Uterus (tissue), 4 donors: ENCODE results near the gene THSD7B. TPM values are rescaled to one million over a fixed set of nuclear protein-coding genes. Genes with fewer than 3 reads are reported as not detected.

Experiments used
- DNase-seq, 2 donors: peaks; one replicate each; pipeline ENCODE4 v3.0.0-alpha.2; 2019 to 2020
- H3K27ac ChIP-seq, 2 donors: fragments of 200-600 bp; sonication (generic); 1 replicate in 1 of 2; 2 replicates in 1 of 2; pipeline ENCODE4 v1.5.1; 2016 to 2018
- H3K27me3 ChIP-seq, 2 donors: fragments of 200-600 bp; sonication (generic); one replicate each; pipeline ENCODE4 v1.5.1; 2018 to 2019; ENCODE audit warnings: control low read depth in 1 of 2
- H3K36me3 ChIP-seq, 2 donors: fragments of 200-600 bp; sonication (generic); one replicate each; pipeline ENCODE4 v1.5.1; 2019; ENCODE audit warnings: control low read depth in 1 of 2
- H3K4me1 ChIP-seq, 2 donors: fragments of 200-600 bp; sonication (generic); one replicate each; pipeline ENCODE4 v1.5.1; 2018 to 2019; ENCODE audit warnings: control low read depth in 1 of 2
- H3K4me3 ChIP-seq, 2 donors: fragments of 200-600 bp; sonication (generic); 1 replicate in 1 of 2; 2 replicates in 1 of 2; pipeline ENCODE4 v1.5.1; 2018 to 2019; ENCODE audit warnings: mild to moderate bottlenecking in 1 of 2
- H3K9me3 ChIP-seq, 2 donors: fragments of 200-600 bp; sonication (generic); one replicate each; pipeline ENCODE4 v1.5.1; 2019; ENCODE audit warnings: control low read depth in 1 of 2
- POLR2A ChIP-seq, 2 donors: fragments of 450-650 bp; IDR thresholded peaks; one replicate each; pipeline ENCODE4 v1.6.1; 2016; ENCODE audit warnings: antibody characterized with exemption in 2 of 2, mild to moderate bottlenecking in 1 of 2, moderate library complexity in 1 of 2
- intact Hi-C: fragments of 100-400 bp; cut with DNase I; formaldehyde crosslinking; loops from one replicate; pipeline ENCODE4 v1.15.1; 2023; ENCODE audit warnings: low total_unique reads
- total RNA-seq, 4 donors: library from RNA; depleted of rRNA in 3 of 4; stranded (reverse); fragments of >200 nt in 3 of 4; gene quantifications; one replicate each; pipeline versions ENCODE4 v1.1.0 to v1.2.4, GENCODE V29; 2014 to 2023
- TF ChIP-seq, protein P1 (sequence below), 4 experiments: fragments of 200-600 bp in 2 of 4; fragments of 450-650 bp in 2 of 4; sonication (generic) in 2 of 4; IDR thresholded peaks; one replicate each; pipeline ENCODE4 v1.5.1; 2016 to 2019; ENCODE audit warnings: antibody characterized with exemption in 4 of 4, mild to moderate bottlenecking in 2 of 4, moderate library complexity in 1 of 4
- donor health status: DM: yes; HTN: yes; CAD: no.

The THSD7B gene
- total RNA-seq, 4 donors from 2014 or later = 0.26 to 9.6 (median 0.67) TPM; not detected in 1

DNA sequence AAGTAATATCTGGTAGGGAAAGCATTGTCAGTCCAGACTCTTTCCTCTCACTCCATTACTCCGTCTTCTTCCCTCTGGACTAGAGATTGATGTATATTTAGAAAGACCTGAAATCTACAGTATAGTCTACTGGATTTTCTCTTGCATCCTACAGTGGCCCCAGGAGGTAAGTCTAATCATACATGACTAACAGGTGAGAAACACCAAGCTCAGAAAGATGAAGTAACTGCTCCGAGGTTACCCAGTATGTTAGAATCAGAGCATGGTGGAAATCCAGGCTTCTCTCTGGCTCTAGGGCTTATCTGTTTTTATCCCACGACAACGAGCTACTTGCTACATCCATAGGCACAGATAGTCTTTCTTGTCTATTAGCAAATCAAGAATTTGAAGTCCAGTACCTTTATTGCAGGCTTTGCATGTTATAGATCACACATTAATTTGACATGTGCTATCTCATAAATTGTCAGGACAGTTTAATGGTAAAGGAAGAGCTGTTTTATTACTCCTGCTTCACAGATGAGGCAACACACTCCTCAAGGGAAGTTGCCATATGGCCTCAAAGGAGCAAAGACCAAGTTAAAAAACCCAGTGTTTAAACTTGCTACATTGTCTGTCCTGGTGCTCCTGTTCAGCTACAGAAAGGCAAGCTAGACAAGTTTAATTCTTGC, 484.3 kb downstream of the THSD7B start:
- Histone ChIP-seq H3K36me3 (no peaks in the 10 kb centered on the region), H3K9me3 (no peaks in the 10 kb centered on the region), H3K27ac (no peak overlapping the region), H3K4me3 (no peak overlapping the region), H3K27me3 (no peaks in the 10 kb centered on the region), H3K4me1 (no peaks in the 10 kb centered on the region)
- DNase-seq = no peak
- TF ChIP-seq, protein P1, sequence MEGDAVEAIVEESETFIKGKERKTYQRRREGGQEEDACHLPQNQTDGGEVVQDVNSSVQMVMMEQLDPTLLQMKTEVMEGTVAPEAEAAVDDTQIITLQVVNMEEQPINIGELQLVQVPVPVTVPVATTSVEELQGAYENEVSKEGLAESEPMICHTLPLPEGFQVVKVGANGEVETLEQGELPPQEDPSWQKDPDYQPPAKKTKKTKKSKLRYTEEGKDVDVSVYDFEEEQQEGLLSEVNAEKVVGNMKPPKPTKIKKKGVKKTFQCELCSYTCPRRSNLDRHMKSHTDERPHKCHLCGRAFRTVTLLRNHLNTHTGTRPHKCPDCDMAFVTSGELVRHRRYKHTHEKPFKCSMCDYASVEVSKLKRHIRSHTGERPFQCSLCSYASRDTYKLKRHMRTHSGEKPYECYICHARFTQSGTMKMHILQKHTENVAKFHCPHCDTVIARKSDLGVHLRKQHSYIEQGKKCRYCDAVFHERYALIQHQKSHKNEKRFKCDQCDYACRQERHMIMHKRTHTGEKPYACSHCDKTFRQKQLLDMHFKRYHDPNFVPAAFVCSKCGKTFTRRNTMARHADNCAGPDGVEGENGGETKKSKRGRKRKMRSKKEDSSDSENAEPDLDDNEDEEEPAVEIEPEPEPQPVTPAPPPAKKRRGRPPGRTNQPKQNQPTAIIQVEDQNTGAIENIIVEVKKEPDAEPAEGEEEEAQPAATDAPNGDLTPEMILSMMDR (IDR thresholded peaks at IDR 0.05) = no peak
- no peak for TF ChIP-seq POLR2A (IDR thresholded peaks at IDR 0.05)
- intact Hi-C loops = no loop called here

DNA sequence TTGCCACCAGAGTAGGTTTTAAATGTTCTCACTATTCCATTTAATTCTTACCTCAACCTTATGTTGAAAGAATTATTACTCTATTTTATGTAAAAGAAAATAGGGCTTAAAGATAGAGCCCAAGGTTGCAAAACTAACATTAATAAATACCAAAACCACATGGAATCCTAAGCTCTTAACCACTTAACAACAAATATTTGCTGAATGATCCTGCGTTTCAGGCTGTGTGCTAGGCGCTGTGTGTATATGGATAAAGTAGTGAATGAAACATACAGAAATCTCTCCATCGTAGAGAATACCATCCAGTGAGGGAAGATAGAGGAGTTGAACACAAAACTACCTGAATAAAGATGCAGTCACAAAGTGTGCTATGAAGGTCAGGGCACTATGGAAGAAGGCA, 485.1 kb downstream of the THSD7B start:
- no peak for DNase-seq
- no peak for TF ChIP-seq POLR2A (IDR thresholded peaks at IDR 0.05)
- TF ChIP-seq, protein P1 (IDR thresholded peaks at IDR 0.05) = no peak
- no peaks in the 10 kb centered on the region for H3K9me3 ChIP-seq
- no peaks in the 10 kb centered on the region for H3K4me1 ChIP-seq
- intact Hi-C loops = no loop called here
- H3K27ac ChIP-seq = no peak overlapping the region
- H3K27me3 ChIP-seq = no peaks in the 10 kb centered on the region
- H3K36me3 ChIP-seq = no peaks in the 10 kb centered on the region
- H3K4me3 ChIP-seq = no peak overlapping the region

DNA sequence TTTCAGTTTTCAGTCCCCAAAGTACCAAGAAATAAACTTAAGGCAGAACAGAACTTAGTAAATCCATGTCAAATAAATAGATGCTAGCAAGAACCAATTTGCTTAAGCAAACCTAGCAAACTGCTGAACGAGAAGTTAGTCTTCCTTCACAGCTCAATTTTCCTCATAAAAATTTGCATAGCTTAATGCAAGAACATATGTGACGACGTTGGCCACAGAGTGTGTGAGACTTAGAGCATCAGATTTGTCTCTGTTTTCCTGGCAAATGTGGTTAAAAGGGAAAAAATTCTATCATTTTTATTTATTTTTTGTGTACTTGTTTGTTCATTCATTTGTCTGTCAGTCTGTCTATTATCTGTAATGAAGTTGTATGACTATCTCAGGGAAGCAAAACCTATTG, 485.7 kb downstream of the THSD7B start:
- Histone ChIP-seq H3K4me3 (no peak overlapping the region), H3K36me3 (no peaks in the 10 kb centered on the region), H3K27ac (no peak overlapping the region), H3K4me1 (no peaks in the 10 kb centered on the region), H3K9me3 (no peaks in the 10 kb centered on the region), H3K27me3 (no peaks in the 10 kb centered on the region)
- DNase-seq = no peak
- no peak for TF ChIP-seq POLR2A (IDR thresholded peaks at IDR 0.05)
- TF ChIP-seq, protein P1 (IDR thresholded peaks at IDR 0.05) = no peak
- intact Hi-C loops = no loop called here

DNA sequence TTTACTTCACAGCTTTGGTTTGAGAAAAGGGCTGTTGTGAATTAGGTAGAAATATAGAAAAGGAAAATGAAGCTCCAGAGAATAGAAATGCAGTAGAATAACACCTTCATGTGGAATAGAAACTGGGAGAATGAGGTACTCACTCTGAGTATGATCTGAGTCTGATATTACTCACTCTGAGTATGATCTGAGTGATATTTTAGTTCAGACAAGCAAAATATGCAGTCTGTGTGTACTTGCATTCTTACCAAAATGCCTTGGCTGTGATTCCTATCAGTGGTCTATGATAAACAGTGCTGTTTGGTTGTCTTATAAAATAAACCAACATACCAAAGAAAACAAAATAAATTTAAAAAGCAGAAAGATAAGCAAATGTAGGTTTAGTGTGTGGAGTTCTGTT, 487.6 kb downstream of the THSD7B start:
- no peaks in the 10 kb centered on the region for H3K27me3 ChIP-seq
- no peaks in the 10 kb centered on the region for H3K36me3 ChIP-seq
- no peak overlapping the region for H3K27ac ChIP-seq
- intact Hi-C loops = no loop called here
- no peak overlapping the region for H3K4me3 ChIP-seq
- DNase-seq = no peak
- H3K4me1 ChIP-seq = no peaks in the 10 kb centered on the region
- H3K9me3 ChIP-seq = no peaks in the 10 kb centered on the region
- no peak for TF ChIP-seq POLR2A (IDR thresholded peaks at IDR 0.05)
- TF ChIP-seq, protein P1 (IDR thresholded peaks at IDR 0.05) = no peak

DNA sequence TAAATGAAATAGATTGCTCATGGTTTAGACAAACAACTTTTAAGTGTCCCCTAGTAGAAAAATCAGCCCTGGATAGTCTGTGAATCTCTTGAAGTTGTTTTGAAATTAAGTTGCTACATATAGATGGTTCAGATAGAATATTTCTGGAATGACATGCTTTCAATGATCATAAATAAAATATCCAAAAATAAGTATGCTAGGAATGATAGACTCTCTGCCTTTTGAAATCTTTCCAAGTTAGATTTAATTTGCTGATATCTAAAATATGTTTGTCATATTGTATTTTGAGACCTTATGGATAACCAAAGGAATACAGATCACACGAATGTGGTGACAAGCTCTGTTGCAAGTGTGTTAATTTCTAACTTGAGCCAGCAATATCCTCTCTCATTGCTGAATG, 488.7 kb downstream of the THSD7B start:
- Histone ChIP-seq H3K27ac (no peak overlapping the region), H3K4me1 (no peaks in the 10 kb centered on the region), H3K9me3 (no peaks in the 10 kb centered on the region), H3K27me3 (no peaks in the 10 kb centered on the region), H3K36me3 (no peaks in the 10 kb centered on the region), H3K4me3 (no peak overlapping the region)
- no peak for DNase-seq
- intact Hi-C loops = no loop called here
- TF ChIP-seq POLR2A (IDR thresholded peaks at IDR 0.05) = no peak
- TF ChIP-seq, protein P1 (IDR thresholded peaks at IDR 0.05) = no peak
